Right hindlimb (tissue), 1 donor: Measurements from ENCODE around the gene RFC2.

Source experiments
- DNase-seq: peaks from one replicate; pipeline ENCODE4 v3.0.0-alpha.2; 2018

Gene RFC2

DNA sequence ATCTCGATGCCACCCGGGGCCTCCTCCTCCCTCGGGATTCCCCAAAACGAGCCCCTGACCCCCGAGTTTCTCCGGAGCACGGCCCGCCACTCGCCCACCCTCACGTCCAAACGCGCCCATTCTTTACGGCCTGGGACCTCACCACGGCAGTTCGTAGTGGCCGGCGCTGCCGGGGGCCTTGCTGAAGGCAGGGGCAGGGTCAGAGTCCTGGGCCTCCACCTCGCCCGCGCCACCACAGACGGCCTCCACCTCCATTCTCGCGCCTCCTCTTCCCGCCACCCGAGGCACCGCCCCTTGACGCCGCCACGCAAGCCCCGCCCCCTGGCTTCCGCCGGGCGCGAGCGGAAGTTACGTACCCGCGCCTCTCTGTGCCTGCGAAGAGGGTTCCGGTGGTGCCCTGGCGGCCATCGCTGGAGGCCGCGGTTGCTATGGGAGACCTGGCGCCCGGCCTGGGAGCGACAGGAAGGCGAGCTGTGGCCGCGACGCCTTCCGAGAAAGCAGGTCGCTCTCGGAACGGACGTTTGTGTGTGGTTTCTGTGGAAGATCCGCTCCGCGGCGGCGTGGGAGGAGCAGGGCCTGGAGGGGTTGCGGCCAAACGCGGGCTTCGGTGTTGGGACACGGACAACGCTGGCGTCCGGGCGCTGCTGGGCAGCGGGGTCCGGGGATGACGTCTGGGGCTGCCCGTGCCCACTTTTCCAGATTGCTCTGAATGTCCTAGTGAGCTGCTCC lies at the start of gene RFC2:
Gene RFC2 (minus strand): TSS at position 271 of the 729 bp plus-strand sequence. CDS start 16 bp downstream, at position 255.
- DNase-seq, result peak; percentile 98

DNA sequence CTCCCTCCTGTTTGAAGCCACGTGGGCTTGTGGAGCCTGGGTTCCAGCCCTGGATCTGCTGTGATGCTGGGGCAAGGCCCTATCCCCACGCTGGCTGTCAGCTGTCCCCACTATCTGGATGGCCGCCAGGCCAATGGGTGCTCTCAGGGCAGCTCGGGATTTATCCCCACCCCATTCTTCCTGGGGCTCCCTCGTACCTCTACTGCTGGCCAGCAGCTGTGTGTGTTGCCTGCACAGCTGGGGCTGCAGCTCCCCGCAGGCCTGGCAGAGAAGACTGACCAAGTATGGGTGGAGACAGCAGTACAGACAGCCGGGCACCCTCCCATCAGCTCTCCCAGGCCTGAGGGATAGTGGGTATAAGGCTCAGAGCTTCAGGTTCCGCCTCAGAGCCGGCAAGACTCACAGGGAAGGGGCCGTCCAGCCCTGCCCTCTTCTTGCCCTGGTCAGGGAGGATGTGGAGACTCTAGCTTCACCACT lies 48.6 kb upstream of the RFC2 start:
- peak; percentile 56 for DNase-seq

DNA sequence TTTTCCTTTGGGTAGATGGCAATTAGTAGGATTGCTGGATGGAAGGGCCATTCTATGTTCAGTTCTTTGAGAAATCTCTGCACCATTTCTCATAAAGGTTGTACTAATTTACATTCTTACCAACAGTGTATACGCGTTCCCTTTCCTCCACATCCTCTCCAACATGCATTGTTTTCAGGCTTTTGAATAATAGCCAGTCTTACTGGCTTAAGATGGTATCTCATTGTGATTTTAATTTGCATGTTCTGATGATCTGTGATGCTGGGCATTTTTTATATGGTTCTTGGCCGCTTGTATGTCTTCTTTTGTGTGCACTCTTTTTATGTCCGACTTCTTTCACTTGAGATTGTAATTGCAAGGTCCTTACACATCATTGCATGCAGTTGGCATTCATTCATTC lies 46.7 kb upstream of the RFC2 start:
- no peak for DNase-seq

DNA sequence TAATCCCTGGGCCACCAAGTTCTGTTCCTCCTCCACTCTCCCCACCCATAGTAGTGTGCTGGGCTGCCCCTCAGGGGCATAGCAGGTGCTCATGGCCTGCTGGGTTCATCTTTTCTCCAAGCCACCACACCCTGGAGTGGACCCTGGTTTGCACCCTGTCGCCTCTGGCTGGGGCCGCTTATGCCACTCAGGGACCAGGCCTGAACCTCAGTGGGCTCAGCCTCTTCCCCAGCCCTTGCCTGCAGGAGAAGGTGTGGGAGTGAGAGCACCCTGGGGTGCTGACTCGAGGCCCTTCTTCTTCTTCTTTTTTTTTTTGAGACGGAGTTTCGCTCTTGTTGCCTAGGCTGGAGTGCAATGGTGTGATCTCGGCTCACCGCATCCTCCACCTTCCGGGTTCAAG lies 45.2 kb upstream of the RFC2 start:
- no peak for DNase-seq

DNA sequence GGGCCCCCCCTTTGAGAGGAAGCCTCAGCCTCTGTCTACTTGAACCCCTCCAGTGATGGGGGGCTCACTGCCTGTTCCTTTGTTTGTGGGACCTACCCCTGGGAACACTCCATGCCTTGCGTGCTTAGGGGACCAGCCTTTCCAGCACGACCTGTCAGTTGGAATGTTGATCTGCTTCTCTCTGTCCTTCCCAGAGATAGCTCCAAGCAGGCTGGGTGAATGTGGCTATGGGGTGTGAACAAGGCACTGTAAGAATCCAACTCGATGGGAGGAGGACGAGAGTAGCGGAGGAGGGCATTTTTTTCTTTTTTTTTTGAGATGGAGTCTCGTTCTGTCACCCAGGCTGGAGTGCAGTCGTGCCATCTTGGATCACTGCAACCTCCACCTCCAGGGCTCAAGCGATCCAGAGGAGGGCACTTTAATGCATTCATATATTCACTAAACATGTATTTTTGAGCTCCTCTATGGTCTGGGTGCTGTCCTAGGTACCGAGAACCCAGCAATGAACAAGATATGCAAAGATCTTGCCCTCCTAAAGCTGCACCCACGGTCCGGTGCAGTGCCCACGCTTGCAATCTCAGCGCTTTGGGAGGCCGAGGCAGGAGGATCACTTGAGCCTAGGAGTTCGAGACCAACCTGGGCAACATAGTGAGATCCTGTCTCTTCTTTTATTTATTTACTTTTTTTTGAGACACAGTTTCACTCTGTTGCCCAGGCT lies 43.5 kb upstream of the RFC2 start:
- DNase-seq, result no peak

DNA sequence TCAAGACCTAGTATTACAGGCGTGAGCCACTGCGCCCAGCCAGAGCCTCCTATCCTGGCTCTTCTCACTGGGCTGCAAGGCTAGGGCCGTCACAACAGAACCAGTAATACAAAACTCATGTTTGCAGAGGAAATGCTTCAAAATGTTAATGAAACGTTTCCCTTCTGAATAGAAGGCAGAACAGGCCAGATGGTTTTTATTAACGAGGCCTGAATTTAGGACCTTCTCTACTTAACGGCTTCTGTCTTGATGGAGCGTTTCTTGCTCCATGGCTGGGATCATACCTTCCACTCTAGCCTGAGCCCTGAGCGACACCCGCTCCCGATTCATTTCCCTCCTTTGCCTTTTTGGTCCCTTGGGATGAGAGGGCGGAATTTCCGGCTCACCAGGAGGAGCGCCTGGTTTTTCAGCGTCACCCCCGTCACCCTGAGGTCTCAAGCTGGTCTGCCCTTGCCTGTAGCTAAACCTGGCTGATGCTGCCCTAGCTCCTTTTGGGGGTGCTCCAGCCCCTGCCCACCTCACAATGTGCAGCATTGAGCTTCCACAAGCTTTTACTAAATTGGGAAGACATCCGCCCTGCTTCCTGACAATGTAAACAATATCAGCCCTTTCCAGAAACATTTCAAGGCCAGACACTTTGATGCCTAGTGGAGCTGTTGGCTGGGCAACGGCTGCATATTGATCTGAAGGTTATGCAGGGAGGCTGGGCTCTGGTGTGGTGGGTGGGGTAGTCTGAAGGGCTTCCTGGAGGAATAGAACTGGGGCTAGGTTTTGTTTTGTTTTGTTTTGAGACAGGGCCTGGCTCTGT lies 40.2 kb upstream of the RFC2 start:
- DNase-seq, result peak; percentile 60

DNA sequence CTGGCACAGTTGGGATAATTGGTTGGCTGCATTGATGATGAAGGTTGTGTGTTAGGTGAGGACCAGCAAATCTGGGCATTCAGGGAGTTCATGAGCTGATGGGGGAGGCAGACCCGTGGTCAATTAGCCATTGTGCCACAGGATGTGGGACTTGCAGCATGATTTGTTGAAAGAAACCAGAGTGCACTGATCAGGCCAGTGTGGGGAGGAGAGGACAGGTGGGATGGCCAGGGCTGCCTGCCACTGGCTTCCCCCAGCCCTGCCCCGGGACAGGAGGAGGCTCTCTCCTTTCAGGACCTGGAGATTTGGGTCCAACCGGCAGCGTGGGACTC lies 39.3 kb upstream of the RFC2 start:
- DNase-seq, result no peak

DNA sequence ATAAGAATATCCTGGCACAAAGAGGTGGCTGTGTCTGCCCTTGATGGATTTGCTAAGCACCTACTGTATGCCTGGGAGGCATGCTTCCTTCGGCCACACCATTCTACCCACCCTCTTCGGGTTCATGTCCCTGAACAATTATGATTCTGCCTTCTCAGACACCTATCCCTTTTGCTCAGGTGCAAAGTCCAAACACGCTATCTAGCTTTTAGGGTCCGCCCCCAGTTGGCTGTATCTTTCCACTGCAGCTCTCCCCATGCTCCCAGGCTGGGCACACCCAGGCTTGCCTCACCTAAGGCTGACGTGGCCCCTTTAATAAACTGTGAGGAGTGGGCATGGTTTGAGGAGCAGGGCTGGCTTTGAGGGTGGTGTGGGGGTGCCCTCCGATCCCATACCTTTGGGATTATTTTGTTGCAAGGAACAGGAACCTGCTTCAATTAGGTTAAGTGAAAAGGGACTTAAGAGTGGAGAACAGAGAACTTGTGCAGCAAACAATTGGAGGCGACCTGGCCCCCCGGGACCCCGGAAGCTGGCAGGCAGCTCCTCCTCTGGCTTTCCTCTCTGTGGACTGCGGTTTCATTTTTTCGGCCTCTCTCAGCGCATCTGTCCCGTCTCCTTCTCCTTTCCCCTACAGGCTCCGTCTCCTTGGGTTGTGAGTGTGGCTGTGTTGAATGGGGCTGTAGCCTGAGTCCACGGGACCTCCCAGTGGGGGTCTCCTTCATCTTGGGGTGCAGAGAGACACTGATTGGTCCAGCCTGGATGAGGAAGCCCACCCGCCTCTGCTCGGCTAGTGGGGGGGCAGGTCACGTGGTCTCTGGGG lies 38.8 kb upstream of the RFC2 start:
- DNase-seq, result no peak

DNA sequence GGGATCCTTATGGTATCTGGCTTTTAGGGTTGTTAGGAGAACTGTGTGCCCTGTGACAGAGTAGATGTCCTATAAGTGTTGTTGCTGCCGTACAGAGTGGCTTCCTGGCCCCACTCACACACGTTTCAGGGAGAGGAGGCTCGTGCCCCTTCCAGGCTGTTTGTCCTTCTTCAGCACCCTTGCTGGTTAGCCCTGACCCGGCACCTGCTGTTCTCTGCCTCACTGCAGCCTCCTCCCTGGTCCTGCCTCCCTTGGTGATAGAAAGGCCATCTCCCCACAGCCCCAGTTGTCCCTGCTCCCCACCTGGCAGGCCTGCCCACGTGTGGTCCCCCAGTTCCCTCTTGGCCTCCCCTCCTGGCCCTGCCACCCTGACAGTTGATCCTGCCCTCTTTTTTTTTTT lies 37.3 kb upstream of the RFC2 start:
- no peak for DNase-seq

DNA sequence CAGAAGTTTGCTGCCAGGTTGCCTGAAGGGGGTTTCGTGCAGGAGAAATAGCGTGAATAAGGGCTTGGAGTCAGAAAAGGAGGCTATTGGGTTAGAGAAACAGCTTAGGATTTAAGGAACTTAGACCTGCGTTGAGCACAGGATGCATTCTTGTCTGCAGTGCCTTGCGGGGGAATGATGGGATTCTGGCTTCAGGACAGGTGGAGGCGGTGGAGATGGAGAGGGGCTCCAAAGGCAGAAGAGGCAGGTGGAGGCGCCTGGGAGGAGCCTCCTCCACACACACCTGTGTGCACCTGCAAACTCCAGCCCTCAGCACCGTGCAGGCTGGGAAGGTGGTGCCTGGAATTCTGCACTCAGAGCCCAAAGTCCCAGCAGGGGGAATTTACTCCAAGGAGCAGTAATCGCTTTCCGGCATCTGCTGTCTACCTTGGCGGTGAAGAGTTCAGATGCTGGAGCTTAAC lies 36.8 kb upstream of the RFC2 start:
- DNase-seq, result no peak

DNA sequence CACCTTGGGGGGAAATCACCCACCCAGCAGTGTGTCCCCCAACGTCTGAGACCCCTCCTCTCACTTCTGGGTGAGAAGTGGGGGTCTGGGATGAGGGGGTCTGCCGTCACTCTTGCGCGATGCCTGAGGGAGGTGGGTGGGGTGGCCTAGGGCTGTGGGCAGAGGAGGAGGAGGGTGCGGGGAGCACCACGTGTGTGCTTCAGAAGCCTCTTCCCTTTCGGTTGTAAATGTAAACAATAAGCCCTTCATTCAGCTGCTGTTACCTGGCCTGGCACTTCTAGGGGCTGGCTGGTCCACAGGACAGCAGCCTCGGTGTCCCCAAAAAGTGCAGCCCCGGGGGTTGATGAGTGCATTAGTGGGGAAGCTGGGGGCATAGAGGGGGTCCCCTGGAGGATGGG lies 36.4 kb upstream of the RFC2 start:
- no peak for DNase-seq

DNA sequence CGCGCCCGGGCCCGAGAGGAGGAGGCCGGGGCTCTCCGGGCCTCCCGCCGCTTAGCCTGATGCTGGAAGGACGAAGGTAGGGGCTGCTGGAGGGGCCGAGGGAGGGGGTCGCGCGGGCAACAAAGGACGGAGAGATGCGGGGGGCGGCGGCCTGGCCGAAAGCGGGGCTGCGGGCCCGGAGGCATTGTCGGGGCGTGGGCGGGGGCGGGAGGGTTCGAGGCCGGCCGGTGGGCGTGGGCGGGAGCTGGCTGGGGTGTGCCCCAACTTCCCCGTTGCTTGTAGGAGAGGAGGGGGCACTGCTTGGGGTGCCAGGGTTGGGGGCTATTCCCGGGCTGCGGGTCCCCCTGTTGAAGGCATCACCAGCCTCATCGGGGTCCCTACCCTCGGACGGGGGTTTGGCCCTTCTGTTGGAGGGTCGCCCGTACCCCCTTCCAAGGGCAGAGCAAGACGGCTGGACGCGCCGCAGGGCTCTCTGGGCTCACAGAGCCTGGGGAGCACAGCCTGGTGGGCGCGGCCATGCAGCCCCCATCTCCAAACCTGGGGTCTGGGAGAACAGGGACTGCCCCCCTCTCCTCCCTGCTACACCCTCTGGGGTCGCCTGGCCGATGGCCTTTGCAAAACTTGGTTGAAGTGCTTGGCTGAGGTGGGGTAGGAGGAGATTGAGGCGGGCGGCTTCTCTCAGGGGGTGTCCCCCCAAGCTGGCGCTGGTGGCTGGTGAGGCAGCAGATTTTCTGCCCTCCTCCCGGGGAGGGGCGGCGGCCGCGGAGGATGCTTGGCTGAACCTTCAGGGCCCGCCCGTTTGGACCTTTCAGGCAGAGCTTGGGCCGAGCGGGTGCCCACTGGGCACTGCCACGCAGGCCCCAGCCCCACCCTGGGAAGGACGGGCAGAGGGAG lies 35.7 kb upstream of the RFC2 start:
- DNase-seq, result no peak

DNA sequence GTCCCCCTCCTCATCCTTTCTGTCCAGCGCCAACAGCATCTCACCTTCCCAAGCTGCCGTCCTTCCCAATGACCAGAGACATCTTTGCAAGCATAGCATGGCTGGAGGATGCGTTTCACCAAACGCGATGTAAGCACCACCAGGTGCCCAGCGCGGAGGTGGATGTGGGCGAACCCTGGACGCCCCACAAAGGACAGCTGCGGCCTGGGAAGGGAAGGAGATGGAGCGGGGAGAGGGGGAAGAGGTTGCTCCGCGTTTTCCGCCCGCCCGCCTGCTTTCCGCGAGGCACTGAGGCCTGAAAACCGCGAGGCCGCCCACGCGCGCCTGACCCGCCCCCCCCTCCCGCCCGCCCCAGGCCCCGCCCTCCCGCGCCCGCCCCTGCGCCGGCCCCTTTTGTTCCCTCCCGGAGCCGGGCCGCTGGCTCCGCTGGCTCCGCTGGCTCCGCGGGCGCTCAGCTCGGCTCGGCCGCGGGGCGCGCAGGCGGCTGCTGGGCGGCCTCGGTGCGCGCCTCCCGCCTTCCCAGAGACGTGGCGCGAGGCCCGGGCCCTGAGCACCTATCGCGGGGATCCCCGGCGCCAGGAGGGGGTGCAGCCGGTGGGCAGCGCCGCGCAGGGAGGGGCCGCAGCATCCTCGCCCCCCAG lies 34.9 kb upstream of the RFC2 start, which contains the start of gene CLIP2:
Gene CLIP2 (plus strand): TSS at position 390 of the 641 bp plus-strand sequence. CDS start 28,140 bp downstream, outside the sequence.
- peak; percentile 94 for DNase-seq

DNA sequence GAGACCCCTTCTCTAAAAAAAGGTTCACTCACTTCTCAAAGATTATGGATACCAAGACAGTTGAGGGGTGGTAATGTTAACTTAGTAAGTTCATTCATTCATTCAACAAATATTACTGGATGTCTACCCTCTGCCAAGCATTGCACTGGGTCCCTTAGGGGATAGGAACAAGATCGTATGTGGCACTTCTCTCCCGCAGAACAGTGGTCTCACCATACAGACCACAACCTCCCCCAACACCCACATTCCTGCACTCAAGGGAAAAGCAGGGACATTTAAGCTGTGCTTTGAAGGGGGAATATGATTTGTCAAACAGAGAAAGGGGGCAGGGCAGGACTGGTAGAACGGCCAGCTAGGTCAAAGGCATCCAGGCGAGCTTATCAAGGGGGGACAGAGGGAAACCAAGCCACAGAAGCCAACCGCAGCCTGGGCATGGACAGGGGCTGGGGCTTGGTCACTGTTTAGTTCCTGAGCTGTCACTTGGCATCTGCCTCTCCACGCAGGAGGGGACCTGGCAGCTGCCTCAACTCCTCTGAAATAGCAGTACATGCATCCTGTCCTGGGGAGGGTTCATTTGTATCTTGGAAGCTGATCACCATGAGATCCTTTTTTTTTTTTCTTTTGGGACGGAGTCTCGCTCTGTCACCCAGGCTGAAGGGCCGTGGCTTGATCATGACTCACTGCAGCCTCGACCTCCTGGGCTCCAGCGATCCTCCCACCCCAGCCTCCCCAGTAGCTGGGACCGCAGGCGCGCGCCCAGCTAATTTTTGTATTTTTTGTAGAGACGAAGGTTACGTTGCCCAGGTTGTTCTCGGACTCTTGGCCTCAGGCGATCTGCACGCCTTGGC lies 34.1 kb upstream of the RFC2 start:
- no peak for DNase-seq

DNA sequence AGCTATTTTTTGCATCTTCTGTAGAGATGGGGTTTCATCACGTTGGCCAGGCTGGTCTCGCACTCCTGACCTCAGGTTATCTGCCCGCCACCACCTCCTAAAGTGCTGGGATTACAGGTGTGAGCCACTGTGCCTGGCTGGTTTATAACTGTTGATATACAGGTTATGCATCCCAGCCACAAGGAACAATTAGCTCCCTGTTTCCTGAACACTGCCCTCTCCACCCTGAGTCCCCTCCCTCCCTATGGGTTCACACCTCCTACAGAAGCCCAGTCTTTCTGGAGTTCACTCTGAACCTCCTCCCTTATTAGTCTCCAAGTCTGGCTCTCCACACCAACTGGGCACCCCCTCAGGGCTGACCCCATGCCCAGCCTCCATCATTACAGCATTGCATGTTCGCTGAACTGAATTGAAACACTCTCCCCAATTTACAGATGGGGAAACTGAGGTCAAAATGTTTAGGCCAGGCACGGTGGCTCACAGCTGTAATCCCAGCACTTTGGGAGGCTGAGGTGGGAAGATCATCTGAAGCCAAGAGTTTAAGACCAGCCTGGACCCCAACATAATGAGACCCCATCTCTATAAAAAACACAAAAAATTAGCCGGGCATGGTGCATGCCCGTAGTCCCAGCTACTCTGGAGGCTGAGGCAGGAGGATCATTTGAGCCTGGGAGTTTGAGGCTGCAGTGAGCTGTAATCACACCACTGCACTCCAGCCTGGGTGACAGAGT lies 33.3 kb upstream of the RFC2 start:
- no peak for DNase-seq

DNA sequence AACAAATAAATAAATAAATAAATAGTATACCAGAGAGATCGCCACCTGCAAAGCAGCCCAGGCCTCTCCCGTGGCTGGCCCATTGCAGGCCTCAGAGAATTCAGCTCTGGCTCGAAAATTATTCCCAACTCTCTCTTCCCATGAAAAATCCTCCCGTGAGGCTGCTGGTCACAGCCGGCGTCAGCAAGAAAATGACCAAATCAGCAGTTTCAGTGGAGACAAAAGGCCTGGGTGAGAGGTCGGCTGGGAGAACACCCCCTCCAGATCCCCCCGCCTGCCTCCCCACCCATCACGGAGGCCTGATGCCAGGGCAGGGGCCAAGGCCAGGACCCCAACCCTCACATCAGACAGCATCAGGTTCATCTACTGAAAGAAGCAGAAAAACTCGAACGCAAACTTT lies 31.9 kb upstream of the RFC2 start:
- no peak for DNase-seq

DNA sequence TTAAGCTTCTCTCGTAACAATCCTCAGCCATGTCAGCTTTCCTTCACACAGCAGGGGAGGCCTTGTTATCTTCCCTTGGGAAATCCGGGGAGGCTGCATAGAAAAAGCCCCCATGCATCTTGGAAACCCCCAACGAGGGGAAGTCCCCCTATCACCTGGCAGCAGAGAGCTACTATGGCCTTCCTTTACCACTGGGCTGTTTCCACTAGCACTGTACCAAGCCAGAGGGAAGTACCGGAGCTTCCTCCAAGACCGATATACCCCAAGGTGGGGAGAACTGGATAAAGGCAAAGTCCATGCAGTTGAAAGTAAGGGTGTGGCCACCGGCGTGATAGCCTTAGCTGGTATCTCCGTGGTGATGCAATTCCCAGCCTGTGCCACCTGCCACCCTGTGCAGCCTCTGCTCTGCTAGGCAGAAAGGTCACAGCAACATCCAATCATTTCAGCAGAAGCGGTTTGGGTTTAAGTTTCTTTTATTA lies 30.6 kb upstream of the RFC2 start:
- DNase-seq, result no peak

DNA sequence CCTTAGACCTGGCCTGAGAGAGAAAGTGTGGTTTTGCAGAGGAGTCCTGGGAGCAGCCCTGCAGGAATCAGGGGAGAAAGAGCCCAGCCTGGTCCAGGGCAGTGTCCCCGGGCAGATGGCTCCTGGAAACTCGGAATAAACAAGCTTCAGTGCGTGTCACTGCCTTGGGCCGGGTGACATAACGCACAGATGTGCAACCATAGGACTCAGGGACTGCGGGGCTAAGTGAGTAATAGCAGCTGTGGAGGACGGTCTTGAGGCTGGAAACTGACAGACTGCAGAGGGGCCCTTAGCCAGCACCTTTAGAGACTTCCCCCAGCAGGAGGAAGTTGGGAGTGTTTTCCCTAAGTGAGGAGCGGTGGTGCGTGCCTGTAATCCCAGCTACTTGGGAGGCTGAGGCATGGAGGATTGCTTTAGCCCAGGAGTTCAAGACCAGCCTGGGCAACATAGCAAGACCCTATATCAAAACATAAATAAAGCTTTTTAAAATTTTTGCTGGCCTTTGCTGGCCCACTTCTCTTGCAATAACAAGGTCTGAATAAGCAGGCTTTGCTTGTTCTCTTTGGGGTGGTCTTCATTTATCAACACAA lies 29.8 kb upstream of the RFC2 start:
- no peak for DNase-seq
